Left forelimb (tissue), 1 donor: ENCODE measurements around the gene FAM227B.
"Not testable (repeated sequence)": the region's sequence is repeated elsewhere in the genome, so short reads cannot be mapped to it uniquely, and the experiment has no call there.

Experiments used
- DNase-seq: peaks from one replicate; pipeline ENCODE4 v3.0.0-alpha.2; 2018; ENCODE audit warnings: low spot score

The FAM227B gene

DNA sequence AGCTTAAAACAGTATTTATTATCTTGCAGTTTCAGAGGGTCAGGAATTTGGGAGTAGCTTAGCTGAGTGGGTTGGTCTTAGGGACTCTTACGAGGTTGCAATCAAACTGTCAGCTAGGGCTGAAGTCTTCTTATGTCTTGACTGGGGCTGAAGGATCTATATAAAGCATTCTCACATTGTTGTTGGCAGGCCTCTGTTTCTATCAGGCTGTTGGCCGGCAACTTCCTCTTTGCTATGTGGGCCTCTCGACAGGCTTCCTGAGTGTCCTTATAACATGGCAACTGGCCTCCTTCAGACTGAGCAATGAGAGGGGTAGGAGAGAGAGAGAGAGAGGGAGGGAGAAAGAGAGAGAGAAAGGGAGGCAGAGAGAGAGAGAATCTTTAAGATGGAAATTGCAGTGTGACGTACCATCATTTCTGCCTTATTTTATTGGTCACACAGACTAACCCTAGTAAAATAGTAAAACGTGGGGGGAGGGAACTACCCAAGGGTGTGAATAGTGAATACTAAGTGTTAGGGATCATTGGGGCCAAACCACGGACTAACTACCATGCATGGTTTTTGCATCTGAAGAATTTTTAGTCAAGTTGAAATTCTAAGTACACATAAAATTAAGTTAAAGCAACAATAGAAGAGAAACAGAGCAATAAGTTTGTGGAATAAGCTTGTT, 181.5 kb downstream of the FAM227B start:
- no peak for DNase-seq

DNA sequence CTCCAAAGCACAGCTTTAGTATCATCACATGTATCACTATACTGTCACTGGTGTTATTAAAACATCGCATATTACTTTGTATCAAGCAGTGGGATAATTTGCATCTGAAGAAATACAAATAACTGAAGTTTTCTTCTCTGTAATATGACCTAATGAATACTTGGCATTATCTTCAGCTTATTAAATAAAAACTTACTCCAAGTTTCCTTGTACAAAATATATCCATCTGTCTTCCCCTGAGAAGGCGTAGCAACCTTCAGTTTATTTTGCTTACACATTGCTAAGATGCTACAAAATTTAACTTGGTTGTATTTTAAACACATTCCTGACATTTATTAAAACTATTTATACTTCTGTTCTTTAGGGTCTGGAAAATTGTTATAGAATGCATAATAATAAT, 183.9 kb downstream of the FAM227B start:
- no peak for DNase-seq

DNA sequence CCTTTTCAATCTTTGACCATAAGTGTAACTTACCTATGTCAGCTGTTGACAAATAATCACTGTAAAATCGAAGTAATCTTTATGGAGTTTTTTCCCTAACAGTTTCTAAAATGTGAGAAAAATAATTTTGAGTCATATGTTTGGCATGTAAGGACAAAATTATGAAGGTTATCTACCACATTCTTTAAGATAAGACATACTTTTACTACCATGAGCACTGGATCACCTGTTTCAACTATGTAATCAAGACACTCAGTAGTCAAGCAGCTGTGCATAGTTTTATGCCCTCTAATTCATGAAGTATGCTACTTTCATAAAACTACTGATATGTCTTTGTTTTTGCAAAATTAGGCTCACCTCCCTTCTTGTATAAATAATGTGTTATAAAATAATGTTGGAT, 185.4 kb downstream of the FAM227B start:
- DNase-seq = no peak

DNA sequence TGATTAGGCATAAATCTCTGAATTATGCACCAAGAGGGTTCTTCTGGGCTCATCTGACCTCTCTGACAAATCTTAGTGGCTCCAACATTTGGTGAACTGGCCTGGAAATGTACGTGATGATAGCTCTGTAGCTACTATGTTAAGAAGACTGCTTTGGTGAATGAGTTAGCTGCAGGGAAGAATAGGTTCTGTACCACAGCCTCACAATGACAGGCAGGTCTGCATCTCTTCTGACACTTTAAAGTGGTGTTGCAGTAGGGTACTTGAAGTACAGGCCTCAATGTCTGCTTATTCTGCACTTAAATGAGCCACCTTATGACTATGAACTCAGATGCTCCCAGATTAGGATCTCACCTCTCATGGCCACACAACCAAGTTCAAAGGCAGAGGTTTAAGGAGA, 190.6 kb downstream of the FAM227B start:
- DNase-seq = no peak

DNA sequence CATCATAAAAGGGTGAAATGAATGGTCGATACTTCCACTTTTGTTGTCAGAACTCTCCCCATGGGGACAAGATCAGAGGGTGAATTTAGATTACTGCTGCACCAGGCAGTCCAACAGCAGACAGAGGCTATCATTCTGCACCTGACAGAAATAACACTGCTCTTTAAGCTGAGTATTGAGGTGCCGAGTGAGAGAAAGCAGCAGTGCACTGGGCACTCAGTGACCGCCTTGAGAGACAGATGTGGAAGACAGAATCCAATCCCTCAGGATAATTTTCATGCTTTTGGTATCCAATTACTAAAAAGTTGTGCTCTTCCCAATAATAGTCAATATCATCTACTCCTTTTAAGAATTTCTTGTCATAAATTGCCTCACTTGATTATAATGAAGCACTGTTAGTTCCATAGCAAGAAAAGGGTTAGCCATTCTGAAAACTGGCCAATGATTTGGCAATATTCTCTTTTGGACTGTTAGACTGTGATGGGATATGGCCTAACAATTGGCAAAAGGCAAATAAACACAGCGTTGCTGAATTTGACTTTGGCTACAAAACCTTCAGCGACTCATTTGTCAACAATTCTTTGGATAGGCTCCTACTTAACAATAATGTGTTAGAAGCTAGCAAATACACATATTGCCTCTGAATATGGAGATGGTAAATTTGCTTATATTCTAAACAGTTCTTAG, 192.1 kb downstream of the FAM227B start:
- no peak for DNase-seq

DNA sequence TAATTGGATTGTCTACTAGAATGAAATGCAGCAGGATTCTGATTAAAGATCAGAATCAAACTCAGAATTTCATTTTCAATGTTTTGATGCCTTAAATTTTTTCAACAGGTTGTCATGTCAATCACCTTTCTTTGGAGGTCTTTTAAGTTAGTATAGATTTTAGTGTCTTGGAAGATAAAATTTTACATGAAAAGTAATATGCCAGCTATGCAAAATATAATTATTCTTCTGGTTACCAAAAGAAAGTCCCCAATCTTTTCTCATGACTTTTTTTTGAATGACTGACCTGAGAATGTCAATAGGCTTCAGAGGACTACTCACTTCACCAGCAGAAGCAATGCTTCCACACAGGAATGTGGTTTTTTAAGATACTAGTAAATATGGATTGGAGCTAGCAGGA, 193.2 kb downstream of the FAM227B start:
- no peak for DNase-seq

DNA sequence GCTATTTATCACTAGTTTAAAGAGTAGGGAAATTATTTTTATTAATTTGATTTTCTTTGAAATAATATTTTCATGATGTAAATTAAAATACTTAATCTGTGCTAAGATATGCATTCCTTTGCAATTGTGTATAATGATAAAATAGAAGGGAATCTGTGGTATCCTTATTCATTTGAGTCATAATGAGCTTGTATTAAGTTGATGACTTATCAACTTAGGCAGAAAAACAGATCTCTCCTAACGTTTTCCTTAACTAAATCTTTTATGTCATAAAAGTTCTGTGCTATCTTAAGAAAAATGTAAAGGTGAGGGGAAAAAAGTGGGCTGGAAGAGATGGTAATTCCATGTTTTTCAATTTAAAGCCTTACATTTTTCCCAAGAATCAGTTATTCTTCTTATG, 195.7 kb downstream of the FAM227B start:
- no peak for DNase-seq

DNA sequence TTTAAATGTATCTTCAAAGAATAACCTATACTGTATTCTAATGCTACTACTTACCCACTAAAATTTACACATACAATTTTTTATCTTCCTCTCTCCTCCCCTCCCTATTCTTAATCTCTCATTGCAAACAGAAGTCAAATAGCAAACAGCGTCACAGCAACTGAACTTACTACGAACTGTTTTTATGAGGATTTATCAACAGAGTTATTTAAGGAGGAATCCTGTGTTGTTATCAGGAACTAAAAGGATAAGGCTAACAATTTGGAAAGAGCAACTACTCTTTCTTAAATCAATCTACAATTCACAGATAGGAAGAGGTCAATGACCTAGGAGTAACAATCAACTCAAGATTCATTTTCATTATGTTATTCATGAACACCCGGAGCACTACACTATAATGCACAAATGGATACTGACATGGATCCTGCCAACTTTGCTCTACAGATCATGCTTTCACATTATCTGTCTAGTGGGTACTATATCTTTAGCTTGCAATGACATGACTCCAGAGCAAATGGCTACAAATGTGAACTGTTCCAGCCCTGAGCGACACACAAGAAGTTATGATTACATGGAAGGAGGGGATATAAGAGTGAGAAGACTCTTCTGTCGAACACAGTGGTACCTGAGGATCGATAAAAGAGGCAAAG, 196.6 kb downstream of the FAM227B start:
- DNase-seq = no peak

DNA sequence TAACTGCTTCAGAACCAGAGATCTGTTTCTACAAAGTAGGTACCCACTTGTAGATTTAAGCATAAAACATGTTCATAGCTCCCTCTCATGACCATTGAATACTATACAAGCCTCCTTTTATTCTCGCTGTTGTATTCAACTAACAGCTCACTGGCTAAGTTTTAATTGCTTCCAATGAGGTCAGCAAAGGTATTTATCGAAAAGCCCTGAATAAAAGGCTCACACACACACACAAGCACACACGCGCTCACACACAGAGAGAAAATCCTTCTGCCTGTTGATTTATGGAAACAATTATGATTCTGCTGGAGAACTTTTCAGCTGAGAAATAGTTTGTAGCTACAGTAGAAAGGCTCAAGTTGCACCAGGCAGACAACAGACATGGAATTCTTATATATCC, 197.6 kb downstream of the FAM227B start, which contains the start of gene FGF7:
FGF7 (plus strand) TSS at position 222 of the 400 bp plus-strand sequence. CDS start 1,056 bp downstream, outside the sequence.
- DNase-seq = no peak

DNA sequence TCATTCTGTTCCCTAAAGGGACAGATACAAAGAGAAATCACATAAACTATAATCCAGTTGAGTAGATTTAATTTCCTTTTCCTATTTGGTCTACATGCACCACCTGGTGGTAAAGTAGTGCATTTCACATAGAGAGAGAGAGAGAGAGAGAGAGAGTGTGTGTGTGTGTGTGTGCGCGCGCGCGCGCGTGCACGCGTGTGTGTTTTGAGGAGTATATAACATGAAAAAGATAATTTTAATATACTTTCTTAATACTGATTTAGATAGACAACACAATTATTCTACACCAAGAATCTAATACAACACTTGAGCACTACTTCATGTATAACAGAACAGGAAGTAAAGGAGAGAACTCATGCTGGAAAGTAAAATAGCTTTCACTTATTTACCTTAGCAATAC, 198.6 kb downstream of the FAM227B start:
- DNase-seq = no peak

DNA sequence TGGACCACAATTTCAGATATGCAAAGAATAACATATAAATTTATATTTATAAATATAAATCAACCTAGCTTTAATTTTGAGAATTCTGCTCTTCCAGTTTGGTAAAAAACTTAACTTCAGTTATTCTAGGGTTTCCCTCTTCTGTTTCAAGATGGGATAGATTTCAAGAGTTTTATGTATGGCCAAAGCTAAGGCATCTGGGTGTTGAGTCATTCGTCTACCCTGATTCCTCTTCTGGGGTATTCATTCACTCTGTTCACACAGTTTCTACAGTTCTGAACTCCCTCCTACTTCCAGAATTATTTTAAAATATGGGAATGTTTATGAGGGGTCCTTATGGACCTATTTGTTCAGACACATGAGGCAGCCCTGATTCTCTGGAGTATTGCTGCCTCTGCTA, 201.8 kb downstream of the FAM227B start:
- DNase-seq = no peak

DNA sequence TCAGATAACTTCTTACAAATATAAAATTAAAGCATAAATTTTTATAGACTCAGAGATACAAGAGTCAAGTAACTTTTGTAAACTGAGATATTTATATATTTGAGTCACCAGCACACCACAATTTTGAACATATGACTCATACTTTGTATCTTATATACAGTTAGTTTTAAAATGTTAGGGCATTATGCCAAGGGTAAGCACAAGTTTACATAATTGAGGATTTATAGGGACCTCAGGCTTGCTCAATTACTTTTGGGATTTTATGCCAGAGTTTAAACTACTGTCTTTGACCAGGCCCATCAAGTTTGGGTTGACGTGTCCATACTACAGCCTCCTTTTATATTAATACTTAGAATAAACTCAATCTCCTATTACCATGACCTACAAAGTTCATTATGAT, 205.0 kb downstream of the FAM227B start:
- DNase-seq = no peak

DNA sequence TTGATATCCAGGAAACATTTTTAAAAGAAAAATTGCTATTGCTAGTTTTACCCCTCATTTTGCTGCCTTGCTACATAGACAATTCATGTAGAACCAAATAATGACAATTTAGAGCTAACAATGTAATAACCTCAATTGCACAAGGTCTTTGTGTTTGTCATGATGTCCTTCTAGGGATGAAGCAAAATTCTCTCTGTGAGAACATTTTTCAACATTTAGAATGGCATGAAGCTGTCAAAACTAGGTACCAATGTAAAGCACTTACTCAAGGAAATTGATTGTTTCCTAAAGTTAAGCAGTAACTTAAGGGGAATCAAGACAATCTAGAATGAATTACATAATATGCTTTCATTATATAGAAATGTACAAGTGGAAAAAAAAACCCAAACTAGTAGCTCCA, 205.5 kb downstream of the FAM227B start:
- no peak for DNase-seq

DNA sequence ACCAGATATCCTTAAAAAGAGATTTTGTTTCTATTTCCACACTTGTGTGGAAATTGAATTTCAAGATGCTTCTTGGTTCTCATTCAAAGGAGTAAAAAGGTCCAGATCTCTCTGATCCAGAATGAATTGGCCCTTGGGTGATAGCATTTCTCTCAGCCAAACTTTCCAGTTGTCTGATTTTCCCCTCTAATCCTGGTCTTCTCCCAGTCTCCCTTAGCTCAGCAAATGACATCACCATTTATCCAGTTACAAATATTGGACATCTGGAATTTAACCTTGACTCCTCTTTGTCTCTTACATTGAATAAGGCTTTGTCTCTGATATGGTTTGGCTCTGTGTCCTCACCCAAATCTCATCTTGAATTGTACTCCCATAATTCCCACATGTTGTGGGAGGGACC, 207.8 kb downstream of the FAM227B start:
- no peak for DNase-seq

DNA sequence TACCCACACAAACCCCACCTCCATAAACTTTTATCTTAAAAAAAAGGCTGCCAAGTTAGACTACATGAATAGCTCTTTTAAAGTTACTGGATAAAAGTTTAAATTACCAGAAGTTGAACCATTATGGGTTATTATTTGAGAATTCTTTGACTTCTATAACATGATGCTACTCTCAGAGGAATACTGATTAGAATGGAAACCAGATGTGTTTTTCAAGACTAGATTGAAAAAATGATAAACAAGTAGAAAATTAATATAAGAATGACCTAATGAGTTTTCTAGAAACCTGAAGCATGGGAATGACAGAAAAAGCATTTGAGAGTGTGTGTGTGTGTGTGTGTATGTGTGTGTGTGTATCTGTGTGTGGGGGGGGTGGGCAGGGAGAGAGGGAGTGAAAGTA, 210.0 kb downstream of the FAM227B start:
- no peak for DNase-seq

DNA sequence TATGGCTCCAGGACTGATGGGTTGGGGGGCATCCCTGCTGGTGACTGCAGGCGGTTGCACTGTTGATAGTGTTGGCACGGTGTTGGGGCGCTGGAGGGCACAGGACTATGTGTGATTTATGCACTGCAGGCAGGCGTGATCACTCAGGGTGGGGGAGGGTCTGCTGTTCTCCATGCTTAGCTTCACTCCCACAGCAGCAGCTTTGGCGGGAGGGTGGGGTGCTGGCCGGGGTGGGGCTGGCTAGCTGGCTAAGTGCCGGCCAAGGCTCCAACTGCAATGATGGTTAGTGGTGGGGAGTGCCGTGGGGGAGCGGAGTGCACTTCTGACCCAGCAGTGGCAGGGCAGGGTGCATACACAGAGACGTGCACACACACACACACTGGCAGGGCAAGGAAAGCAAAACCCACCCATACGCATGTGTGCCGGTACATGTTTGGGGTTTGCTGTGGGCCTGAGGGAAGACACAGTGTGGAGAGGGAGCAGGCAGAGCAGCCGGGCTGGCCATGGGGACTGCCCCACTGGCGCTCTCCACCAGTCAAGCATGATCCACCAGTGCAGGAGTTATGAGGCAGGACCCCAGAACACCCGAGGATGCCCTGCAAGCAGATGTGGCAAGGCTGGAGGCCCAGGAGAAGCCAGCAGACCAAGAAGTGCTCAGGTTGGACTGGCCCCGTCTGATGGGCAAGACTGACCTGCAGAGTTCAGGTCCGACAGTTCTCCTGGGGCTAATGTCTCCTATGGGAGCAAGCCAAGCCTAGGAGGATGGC, 214.1 kb downstream of the FAM227B start:
- no peak for DNase-seq

DNA sequence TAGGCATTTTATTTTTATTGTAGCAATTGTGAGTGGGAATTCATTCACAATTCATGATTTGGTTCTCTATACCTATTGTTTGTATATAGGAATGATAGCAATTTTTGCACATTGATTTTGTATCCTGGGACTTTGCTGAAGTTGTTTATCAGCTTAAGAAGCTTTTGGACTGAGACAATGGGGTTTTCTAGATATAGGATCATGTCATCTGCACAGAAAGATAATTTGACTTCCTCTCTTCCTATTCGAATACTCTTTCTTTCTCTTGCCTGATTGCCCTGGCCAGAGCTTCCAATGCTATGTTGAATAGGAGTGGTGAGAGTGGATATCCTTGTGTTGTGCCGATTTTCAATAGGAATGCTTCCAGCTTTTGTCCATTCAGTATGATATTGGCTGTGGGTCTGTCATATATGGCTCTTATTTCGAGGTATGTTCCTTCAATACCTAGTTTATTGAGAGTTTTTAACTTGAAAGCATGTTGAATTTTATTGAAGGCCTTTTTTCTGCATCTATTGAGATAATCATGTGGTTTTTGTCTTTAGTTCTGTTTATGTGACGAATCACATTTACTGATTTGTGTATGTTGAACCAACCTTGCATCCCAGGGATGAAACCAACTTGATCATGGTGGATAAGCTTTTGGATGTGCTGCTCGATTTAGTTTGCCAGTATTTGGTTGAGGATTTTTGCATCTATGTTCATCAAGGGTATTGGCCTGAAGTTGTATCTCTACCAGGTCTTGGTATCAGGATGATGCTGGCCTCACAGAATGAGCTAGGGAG, 217.9 kb downstream of the FAM227B start:
- DNase-seq = not testable (repeated sequence)

DNA sequence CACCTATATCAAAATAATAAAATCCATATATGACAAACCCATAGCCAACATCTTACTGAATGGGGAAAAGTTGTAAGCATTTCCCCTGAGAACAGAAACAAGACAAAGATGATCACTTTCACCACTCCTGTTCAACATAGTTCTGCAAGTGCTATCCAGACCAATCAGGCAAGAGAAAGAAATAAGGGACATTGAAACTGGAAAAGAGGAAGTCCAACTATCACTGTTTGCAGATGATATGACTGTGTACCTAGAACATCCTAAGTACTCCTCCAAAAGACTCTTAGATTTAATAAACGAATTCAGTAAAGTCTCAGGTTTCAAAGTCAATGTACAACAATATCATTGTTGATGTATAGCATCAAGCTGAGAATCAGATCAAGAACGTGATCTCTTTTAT, 233.1 kb downstream of the FAM227B start:
- no peak for DNase-seq

DNA sequence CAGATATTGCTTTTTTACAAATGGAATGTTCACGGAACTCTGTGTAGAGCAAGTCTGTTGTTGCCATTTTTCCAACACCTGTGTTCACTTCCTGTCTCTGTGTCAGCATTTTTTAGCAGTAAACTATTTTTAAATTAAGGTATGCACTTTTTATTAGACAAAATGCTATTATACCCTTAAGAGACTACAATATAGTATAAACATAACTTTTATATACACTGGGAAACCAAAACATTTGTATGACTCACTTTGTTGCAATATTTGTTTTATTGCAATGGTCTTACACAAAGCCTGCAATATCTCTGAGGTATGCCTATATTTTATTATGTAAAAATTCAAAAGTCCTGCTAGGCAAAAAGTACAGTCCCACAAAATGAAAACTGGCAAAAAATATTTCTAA, 237.4 kb downstream of the FAM227B start:
- no peak for DNase-seq

DNA sequence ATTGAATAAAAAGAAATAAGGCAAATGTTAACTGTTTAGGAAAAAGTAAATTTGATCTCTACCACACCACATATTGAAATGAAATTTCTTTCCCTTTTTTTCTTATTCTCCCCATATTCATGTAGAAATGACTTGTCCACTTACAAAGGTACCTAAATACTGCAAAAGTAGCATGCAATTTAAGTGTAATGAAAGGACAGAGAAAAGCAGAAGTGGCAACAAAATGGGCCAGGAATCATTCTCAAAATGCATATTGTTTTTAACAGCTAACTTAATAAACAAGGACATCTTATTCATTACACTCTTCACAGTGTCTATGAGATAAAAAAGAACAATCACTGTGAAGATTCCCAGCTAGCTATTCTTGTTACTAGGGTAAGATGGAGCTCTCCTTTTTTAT, 238.2 kb downstream of the FAM227B start:
- DNase-seq = no peak

DNA sequence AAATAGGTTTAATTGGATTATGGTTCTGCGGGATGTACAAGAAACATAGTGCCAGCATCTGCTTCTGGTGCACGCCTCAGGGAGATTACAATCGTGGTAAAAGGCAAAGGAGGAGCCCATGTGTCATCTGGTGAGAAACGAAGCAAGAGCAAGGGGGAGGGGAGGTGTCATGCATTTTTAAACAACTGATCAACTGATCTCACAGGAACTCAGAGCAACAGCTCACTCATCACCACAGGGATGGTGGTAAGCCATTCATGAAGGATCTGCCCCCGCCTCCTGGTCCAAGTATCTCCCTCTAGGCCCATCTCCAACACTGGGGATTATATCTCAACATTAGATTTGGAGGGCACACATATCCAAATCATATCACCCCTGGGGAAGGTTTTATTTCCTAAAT, 239.7 kb downstream of the FAM227B start:
- no peak for DNase-seq

DNA sequence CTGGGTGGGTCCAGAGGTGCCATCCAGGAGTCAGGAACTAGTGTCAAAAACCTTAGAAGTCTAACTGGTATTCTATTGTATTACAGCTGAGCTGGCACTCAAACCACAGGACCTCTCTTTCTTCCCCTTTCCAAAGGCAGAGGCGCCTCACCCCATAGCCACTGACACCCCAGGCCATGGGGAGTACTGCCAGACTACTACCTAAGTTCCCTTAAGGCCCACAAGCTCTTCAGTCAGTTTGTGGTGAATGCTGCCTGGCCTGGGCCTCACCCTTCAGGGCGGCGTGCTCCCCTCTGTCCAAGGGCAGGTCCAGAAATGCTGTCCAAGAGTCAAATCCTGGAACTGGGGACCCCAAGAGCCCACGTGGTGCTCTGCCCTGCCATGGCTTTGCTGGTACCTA, 240.6 kb downstream of the FAM227B start:
- DNase-seq = no peak
